ENCODE measurements around the gene RAD9A. TPM values are rescaled to one million over a fixed set of nuclear protein-coding genes. Genes with fewer than 3 reads are reported as not detected.

RAD9A gene
- 5.9 and 8.9 TPM in 2 replicates for total RNA-seq

- peak; percentile 76 for DNase-seq (ENCODE audit: low read depth)
Measured at GRCh38 chr11:67391304-67392182, at the start of gene RAD9A. TSS of gene RAD9A (plus strand) at chr11:67391986. CDS start at chr11:67392045, 59 bp downstream.

- no peak for DNase-seq (ENCODE audit: low read depth)
Measured at GRCh38 chr11:67344264-67344663, 47.5 kb upstream of the RAD9A start.

- peak; percentile 46 for DNase-seq (ENCODE audit: low read depth)
Measured at GRCh38 chr11:67345247-67345919, 46.4 kb upstream of the RAD9A start.

- DNase-seq (ENCODE audit: low read depth), result peak; percentile 92
Measured at GRCh38 chr11:67345920-67346819, 45.6 kb upstream of the RAD9A start.

GRCh38 chr11:67347964-67348749, 43.6 kb upstream of the RAD9A start:
- DNase-seq (ENCODE audit: low read depth), result no peak

GRCh38 chr11:67349036-67349435, 42.8 kb upstream of the RAD9A start:
- no peak for DNase-seq (ENCODE audit: low read depth)

- DNase-seq (ENCODE audit: low read depth), result no peak
Measured at GRCh38 chr11:67349457-67349856, 42.3 kb upstream of the RAD9A start.

GRCh38 chr11:67349928-67350465, 41.8 kb upstream of the RAD9A start:
- no peak for DNase-seq (ENCODE audit: low read depth)

- DNase-seq (ENCODE audit: low read depth), result peak; percentile 79
Measured at GRCh38 chr11:67351275-67352005, 40.3 kb upstream of the RAD9A start.

GRCh38 chr11:67352546-67353316, 39.1 kb upstream of the RAD9A start:
- DNase-seq (ENCODE audit: low read depth), result no peak

GRCh38 chr11:67353317-67354074, 38.3 kb upstream of the RAD9A start, which contains the start of gene POLD4:
TSS of gene POLD4 (minus strand) at chr11:67353546. CDS start at chr11:67353399, 147 bp downstream.
- peak; percentile 81 for DNase-seq (ENCODE audit: low read depth)

GRCh38 chr11:67354075-67355022, 37.4 kb upstream of the RAD9A start:
- peak; percentile 99 for DNase-seq (ENCODE audit: low read depth)

GRCh38 chr11:67355023-67355793, 36.6 kb upstream of the RAD9A start:
- DNase-seq (ENCODE audit: low read depth), result no peak

- no peak for DNase-seq (ENCODE audit: low read depth)
Measured at GRCh38 chr11:67355794-67356386, 35.9 kb upstream of the RAD9A start.

- no peak for DNase-seq (ENCODE audit: low read depth)
Measured at GRCh38 chr11:67356387-67356863, 35.4 kb upstream of the RAD9A start.

All from renal cortical epithelial cell (primary cell).